NCI-H2196 (cell line): Measurements from ENCODE around the gene RUNX2.

ENCODE experiments used
- DNase-seq: peaks from one replicate; lab custom pipeline; 2025; ENCODE audit not compliant: unreplicated experiment; lab: John Stamatoyannopoulos, UW

RUNX2 gene

DNA sequence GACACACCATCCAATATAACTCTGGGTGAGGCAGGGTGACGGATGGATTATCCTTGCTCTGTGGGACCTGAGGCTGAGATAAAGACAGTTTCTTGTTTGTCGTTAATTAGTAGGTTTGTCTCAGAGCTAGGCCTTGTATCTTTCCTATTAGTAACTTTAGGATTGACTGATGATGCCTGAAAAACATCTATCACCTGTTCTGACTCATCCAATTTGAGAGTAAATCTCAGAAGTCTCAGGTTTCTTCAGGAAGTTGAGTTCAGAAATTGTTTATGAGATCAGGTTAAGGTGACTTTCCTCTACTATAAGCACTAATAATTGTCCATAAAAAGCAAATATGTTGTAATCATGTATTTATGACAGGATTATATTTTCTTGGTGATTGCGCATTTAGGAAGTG lies 179.1 kb downstream of the RUNX2 start:
- no peak for DNase-seq

DNA sequence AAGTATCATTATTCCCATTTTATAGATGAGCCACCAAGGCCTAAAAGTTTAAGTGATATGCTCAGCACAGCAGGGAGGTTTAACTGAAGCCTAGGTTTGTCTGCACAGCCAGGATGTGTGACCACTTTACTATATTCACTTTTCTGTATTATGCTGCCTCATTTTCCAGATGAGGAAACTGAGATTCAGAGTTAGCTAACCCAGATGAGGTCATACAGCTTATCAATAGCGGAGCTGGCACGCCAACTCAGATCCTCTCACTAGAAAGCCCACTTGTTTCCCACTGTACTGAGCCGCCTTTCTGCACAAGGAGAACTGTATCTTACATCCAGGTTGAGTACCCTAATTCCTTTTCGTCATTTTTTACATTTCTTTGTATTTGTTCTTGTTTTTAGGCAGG lies 181.3 kb downstream of the RUNX2 start:
- DNase-seq: no peak

DNA sequence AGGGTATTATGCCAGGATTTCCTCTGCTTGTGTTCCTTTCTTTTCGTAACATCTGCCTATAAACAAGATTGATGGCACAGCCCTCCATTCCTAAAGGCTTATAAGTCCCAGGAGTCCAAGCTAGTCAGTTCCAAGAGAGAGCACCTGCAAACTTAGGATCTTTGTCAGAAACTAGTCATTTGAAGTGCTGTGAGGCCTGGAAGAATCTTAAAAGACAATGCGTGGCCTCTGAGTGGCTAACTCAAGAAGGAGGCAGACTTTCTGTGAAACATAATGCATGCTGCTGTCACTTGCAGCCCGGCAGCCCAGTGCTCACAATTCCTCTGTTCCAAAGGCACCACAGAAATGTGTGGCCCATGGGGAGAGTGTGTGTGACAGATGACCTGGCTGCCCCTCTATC lies 184.6 kb downstream of the RUNX2 start:
- DNase-seq: no peak

DNA sequence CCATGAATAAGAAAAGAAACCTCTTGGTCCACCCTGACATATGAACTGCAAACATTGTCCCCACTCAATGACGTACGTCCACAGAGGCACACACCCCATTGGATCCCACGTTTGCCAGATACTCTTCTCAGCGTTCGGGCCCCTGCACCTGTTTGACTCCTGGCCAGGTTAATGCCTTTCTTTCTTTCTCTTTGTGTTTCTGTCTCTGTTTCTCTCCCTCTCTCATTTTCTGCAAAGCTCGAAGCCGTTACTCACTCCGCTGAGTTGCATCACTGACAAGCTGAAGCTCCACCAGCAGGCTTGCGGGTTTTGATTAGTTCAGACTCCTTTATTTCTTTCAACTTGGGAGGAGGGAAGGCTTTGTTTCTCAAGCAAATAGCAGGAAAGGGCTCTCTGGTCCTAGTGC lies 185.1 kb downstream of the RUNX2 start:
- no peak for DNase-seq

DNA sequence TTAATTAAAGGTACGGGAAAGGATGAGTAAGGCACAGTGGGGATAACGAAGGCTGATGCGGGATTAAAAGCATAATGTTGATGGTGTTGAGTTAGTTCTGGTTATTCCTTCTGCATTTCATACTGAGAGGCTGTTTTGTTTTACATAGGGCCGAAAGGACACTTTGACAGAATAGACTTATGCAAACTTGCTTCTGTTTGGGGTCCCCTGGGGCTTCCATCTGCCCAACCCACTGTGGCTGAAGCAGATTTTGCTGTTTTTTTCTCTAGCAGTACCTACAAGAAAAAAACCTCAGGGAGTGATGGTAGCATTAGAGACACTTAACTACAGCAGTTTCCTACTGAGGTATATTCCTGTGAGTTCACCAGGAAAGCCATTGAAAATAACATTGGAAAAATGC lies 185.7 kb downstream of the RUNX2 start:
- DNase-seq: no peak

DNA sequence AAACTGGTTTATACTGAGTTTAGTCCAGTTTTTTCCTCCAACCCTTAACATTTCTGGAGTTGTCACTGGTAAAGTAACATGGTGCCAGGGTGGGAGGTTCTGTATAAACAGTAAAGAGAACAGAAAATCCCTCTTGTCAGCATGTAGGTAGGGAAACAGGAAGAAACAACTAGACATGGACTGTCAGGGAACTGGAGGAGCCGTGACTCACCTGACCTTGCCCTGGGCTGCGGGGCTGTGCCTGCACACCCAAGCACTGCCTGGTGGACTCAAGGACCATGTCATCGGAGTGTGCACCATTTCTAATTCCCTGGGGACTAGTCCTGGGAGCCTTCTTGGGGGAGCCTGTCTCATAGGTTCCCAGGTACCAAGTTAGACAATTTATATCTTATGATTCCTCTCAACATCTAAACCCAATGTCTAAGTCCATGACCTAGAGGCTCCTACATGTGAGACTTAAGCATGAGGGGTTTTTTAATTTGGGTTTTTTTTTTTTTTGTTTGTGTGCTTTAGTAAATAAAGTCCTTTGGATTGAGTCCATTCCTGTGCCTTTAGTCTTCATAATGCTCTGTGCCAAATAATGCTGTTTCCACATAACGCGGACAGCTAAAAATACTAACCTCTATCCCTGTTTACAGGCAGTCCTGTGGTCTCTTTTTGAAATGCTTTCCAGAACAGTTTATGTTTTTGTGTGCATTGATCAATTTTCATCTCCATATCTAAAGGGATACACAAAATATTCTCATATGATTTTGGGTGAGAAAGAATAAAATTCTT lies 186.5 kb downstream of the RUNX2 start:
- no peak for DNase-seq

DNA sequence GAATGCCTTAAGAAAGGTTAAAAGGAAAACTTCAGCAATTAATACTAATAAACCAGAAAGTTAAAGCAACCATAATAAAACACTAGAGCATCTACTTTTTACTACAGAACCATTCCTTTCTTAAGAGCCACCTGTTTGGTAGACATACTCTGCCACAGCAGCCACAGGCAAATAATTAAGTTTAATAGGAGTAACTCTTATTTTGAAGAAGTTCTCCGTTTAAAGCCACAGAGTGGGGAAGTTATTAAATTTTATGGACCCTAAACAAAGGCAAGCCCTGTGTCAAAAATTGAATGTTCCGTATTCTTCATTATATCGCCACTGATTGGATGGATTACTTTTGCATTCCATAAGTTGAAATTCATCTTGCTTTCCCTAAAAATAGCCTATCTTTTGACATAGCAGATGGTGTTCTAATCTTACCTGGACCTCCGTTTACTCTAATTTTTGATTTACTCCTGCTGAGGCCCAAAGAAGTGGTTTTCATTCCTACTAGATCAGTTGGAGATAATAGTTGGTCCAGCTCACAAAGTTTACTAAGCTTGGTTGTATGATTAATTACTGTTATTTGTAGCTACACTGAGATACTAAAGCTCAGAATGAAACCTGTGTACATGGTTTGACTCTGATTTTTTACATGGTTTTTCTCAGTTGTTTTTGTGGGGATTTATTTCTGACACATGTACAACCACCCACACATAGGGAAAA lies 190.0 kb downstream of the RUNX2 start:
- DNase-seq: no peak

DNA sequence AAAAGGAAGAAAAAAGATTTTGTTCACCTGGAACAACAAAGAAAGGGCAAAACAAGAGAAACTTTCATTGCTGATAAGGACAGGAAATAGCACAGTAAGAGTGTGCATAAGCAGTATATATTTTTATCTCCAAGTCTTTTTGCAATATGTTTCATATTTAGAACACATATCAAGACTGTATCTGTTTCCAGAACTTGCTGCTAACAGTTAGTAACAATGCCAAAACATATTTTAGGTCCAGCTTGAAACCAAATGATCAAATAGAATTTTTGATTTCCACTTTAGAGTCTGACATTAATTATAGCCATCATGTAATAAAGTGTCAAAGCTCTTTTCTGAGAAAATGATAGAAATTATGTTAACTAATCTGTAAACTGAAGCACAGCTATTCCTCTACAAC lies 193.1 kb downstream of the RUNX2 start:
- no peak for DNase-seq

DNA sequence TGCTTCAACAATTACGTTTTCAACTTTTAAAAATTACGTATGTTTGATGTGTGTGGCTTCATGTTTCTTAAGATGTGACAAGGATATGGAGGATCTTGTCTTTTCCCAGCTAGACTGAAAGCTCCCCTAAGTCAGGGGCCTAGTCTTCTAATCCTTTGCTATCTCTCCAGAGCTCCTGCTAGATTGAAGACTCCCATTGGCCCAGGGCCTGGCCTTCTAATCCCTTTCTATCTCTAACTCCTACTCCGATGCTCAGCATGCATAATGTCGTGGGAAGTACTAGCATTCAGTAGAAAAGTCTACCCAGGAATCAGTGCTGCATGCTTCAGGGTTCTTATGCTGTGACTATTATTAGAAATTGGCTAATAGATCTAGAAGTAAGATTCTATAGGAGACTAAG lies 194.4 kb downstream of the RUNX2 start:
- DNase-seq: no peak

DNA sequence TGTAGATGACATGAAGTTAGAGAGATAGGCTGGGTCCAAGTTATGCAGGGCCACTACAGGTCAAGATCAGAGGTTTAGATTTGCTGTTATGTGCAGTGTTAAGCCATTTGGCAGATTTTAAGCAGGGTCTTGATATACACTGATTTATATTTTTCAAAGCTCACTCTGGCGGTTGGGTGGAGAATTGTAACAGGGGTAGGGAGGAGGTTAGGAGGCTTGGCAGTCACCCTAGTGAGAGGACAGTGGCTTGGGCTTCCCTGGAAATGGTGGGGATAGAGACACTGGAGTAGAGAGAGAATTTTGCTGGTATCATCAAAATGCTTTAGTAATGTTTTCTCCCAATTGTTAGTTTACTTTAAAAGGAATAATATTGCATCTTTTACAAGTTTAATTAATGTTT lies 199.1 kb downstream of the RUNX2 start:
- DNase-seq: no peak

DNA sequence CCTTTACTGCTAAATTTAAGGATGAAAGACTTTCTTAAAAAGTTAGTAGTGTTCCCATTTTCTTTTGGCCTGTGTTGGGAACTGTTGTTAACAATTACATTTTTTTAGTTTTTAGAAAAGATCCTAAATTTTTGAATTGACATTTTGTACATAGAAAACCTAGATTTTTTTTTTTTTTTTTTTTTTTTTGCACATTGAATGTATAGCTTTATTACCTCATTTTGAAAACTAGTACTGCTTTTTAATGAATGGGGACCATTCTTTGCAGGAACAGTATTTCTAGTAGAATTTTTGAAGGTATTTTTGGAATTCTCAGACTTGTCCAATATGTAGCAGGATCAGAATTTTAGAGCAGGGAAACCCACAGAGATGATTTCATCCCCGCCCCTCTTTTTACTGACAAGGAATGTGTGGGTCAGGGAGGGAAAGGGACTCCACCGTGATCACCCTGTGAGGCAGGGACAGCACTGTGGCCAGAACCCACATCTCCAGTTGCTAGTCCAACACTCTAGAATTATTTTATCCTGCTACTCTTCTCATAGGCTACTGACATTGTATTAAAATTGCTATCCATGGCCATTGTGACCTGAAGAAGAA lies 204.0 kb downstream of the RUNX2 start:
- no peak for DNase-seq

DNA sequence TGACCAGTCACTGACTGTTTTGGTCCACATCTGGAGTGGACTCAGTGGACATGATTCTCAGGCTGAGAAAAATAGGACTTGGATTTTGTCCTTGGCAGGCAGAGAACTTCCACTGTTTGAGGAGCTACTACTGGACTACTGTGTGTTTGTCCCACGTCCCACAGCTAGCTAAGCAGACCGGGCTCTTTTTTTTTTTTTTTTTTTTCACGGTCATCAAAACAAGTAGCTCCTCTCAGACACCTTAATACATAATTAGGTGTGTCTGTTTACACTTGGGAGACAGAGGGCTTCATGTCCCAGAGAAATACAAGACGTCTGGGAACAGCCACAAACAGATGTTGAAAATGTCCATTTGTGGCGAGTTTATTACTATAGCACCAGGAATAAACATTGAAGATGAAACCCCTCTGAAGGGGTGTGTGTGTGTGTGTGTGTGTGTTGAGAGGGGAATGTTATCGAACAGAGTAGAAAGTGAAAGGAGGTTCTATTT lies 204.6 kb downstream of the RUNX2 start:
- DNase-seq: no peak

DNA sequence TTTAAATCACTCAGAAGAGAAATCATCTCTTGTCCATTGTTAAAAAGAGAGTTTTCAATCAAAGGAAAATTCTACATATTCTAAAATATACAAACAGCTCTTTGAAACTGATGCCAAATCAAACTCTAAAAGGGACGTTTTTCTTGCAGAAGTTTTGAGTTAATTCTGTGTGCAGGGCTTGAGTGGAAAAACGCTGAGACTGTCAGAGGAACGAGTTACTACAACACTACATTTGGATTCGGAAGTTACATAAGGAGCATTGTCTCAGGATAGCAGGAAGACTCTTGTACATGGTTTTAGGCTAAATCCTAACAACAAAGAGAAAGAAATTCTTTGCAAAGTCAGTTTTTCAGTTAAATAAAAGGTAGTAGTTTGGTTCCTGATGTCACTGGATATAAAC lies 205.3 kb downstream of the RUNX2 start:
- no peak for DNase-seq

DNA sequence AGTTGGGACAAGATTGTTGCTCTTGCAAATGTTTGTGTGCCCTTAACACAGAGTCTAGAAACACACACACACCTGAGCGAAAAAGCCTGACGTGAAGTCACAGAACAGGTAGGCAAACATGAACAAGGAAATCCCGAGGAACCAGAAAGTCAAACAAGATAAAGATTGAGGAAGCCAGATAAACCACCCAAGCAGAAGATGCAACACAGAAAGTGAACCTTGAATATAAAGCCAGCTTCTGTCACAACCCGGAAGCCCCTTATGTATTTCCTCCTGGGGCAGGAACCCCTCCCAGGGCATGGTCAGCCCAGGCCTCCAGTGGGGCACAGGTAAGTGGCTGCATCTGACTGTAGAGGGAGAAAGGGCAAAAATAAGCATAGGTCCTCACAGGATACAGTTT lies 207.8 kb downstream of the RUNX2 start:
- no peak for DNase-seq

DNA sequence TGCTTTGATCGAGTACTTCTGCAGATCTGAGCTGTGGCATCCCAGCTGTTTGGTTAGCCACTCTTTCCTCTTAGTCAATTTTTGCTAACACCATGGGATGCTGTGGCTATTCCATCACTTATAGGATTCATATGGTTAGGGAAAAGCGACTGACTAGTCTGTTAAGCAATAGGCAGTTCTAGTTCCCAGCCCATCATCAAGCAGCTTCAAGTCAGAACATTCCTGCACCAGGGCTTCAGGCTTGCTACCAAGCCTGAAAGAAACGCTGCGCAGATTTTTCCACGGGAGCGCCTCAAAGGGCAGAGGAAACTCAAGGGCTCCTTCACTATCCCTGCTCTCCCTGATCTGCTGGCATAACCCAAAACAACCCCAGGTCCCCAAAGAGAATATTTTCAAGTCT lies 209.4 kb downstream of the RUNX2 start:
- no peak for DNase-seq

DNA sequence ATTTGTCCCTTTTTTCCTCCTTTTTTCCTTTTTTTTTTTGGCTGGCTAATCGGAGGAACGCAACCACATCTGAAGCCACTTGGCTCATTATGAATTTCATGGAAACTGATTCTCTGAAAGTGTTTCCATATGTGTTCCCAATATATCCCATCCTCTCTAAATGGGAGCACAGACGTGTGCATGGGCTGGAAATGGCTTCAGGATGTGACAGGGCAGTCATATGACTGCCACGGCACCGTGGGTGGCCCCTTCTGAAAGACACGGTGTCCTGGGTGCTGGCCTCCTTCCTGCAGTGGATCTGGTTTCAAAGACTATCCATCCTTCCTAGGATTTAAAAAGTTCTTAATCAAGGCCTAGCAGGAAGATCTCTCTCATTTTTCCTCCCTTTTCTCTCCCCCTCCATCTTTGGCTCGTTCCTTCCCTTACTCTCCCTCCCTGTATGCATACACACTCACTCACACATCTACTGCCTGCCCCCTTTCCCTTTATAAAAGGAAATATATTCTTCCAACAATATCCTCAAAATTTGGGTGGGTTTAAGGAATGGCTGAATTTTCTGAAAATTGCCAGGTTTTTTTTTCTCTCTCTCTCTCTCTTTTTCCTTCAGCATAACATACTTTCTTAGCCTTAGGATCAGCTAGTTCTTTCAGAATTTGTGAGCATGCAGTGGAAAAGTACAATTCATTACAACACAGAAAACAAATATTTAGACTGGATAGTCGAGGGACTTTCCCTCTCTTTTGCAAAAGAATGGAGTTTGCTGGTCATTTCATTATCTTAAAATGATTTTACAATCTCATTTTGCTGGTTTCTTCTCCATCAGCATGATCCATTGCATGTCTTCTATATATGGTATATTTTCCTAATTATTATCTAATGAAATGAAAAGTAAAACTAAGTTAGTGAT lies 210.8 kb downstream of the RUNX2 start:
- DNase-seq: no peak

DNA sequence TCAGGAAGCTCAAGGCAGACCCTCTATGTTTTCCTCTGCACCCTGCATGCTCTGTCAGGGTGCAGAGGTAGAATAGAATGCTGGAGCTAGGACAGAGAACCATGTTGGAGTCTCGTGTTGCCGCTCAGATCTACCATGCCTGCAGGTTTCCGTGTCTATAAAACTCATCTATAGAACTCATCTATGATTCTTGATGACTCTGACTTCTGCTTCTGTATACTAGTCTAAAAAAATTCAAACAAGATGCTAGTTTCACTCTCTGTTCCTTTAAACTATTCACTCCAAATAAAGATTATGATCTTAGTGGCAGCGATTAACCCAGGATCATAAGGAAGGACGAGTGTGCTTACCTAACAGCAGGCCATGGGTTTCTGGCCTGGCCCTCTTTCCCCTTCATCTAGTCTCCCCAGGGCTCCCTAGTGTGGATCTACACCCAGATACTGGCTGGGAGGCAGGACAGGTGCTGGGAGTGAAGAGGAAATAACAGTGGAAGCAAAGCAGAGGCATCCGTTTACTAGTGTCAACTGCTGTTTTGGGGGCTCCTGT lies 212.3 kb downstream of the RUNX2 start:
- no peak for DNase-seq

DNA sequence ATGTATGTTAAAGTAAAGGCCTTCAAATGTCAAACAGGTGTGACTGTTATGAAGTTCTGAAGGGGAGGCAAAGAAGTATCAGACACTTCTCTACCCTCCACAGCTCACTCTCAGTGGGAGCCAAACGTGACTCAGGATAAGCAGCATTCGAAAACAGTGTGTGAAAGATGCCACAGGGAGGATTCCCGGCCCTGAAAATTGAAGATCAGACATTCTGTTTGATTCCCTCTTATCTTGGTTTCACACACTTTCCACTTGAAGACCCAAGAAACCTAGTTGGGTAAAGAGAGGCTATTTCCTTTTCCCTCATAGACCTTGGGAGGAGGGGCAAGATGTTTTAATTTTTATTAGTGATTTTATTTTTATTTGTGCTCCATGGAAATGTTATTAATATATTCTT lies 213.8 kb downstream of the RUNX2 start:
- DNase-seq: no peak

DNA sequence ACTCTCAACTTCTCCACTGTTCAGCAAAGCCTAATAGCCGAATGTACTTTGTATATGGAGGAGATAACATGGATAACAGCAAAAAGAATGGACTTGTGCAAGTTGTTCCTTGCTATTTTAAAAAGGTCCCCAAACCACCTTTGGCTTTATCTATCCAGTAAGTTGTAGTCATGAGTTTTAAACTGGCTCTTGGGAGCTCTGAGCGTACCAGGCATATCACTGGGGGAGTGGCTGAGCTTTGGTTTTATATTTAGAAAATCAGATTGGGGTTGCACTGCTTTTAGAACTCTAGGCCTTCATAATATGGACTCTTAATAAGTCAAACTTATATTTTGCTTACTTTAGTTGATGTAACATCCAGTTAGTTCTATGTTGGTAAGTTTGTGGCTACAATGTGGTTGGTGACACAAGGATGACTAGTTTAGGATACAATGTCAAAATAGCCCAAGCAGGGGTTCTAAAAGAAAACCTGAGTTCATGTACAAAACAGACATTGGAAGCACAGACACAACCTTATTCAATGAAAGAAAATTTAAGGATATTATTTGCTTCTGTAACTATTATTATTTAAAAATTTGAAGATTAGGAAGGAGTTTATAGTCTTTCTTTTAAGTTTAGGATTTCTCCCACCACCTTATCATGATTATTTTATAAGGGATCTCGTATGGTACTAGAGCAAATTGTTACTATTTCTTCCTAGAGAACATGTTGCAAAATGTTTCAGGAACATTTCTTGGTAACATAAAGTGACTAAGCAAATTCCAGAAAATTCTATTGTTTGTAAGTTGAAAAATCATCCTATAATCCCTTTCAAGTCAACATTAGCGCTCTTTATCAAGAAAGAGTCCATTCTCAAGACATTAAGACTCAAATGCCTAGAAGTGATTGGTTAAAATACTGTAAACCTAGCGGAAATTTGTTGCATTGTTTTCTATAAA lies 215.4 kb downstream of the RUNX2 start:
- DNase-seq: no peak

DNA sequence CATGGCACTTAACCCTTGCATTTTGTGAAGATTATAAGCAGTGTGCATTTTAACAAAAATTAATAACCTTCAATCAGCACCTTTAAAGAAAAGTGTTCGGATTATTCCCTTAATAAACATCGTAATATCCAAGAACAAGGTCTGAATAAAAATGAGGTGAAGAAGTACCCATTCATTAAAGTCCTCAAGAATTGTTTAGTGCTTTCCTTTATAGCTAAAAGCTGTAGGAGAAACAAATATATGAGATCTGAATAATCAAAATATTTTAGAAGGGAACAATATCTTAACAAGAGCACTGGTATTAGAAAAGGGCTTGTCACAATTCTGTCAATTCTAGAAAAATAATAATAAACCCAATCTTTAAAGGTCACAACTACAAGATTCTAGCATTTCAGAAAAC lies 217.3 kb downstream of the RUNX2 start:
- no peak for DNase-seq
